Stimulated activated CD4-positive, alpha-beta T cell treated with anti-CD3 and anti-CD28 coated beads, Interleukin-4, amount 100 ng/mL, for 1 hour (primary cell): ENCODE data around the gene SHQ1.
"Not testable (repeated sequence)": the region's sequence is repeated elsewhere in the genome, so short reads cannot be mapped to it uniquely, and the experiment has no call there.

Experiments
- DNase-seq: peaks from one replicate; pipeline ENCODE4 v3.0.0-alpha.2; 2020

SHQ1 gene

DNA sequence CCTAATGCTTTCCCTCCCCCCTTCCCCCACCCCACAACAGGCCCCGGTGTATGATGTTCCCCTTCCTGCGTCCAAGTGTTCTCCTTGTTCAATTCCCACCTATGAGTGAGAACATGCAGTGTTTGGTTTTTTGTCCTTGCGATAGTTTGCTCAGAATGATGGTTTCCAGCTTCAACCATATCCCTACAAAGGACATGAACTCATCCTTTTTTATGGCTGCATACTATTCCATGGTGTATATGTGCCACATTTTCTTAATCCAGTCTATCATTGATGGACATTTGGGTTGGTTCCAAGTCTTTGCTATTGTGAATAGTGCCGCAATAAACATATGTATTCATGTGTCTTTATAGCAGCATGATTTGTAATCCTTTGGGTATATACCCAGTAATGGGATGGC, 137.8 kb downstream of the SHQ1 start:
- not testable (repeated sequence) for DNase-seq

DNA sequence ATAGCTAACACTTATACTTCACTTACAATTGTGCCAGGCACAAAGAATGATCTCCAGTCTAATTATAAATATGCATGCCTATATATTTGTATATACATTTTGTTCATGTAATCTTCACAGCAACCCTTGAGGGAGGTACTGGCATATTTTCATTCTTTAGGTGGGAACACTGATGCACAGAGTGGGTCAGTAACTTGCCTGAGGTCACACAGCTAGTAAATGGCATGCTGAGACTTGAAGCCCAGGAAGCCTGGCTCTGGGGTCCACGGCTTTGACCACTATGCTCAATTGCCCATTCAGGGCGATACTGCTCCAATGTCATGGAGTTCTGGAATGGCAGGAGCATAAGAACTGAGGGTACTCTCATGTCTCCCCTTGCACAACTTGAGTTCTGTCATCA, 139.8 kb downstream of the SHQ1 start:
- DNase-seq = no peak

DNA sequence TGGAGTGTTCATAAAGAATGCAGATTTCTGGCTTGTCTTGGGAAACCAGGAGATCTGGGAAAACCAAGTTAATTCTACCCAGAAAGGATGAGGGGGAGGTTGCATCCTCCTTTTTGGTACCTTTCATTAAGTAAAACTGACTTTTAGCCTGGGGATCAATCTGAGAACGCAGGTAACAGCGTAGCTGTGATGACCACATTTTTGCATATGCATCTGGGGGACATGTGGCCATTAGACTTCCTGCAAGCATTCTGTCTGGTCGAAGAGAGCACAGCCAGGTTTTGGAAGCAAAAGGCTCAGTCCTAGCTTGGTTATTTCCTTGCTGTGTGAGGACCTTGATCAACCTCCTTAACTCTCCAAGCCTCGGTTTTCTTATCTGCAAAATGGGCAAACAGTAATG, 145.2 kb downstream of the SHQ1 start:
- DNase-seq = no peak

DNA sequence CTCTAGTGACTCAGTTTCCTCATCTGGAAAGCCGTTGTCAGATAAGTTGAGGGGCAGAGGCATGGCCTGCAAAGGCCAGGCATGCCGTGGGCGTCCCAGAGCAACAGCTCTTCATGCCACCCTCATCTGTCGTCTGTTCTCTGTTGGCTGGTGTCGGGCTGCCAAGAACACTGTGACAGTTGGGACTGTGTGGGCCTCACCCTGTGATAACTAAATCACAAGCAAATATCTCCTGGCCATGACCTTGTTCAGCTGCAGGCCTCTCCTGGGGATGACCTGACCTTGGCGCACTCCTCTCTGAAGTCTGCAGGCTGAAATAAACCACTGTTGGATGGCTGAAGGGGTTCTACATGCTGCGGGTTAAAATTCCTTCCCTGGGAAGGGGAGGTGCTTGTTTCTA, 145.9 kb downstream of the SHQ1 start:
- DNase-seq = no peak

DNA sequence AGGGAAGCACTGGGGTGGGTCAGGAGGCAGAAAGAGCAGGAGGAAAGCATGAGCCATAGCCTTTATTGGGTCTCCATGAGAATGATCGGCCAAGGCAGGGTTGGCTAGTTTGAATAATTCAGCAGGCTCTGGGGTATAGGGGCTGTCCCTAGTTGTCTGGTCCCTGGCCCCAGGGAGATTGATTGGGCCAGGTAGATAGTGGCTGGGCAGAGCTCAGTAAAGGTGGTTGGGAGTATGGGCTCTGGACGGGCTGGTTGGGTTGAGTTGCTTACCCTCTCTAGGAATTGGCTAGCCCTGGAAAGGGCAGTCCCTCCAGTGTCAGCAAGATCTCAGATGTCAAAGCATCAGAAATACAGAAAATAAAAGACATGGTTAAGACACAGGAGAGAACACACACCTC, 148.1 kb downstream of the SHQ1 start:
- DNase-seq = no peak

DNA sequence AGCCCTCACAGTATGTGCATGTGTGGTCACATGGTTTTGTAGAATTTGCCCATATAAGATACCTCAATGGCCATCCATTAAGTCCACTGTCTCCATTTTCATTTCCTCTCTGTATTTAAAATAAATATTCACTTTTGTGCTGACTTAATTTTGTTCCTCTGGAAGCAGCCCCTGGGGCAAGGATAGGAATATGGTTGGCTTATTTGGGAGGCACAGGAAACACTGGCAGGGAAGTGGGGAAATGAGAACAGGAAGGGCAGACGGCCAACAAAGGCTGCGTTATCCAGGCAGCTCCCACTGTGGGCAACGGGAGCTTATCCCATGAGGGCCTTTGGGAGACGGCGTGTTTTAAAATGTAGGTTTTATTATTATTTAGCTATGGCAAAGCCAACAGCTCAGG, 148.6 kb downstream of the SHQ1 start:
- DNase-seq = no peak
